Panc1 (cell line): Measurements from ENCODE around the gene FGD5. TPM values are rescaled to one million over a fixed set of nuclear protein-coding genes. Genes with fewer than 3 reads are reported as not detected.

Source experiments
- ATAC-seq: fragments of 200-7000 bp; cut with Tn5 transposase; 2 replicates; pipeline ENCODE4 v1.9.1; 2020; ENCODE audit warnings: mild to moderate bottlenecking, moderate library complexity
- BruUV-seq: library from RNA; stranded (reverse); fragments of 400-500 nt; replicated peaks from 2 replicates; lab custom pipeline; 2021; lab: Mats Ljungman, UMichigan
- CTCF ChIA-PET: fragments of 300-600 bp; sonication (Branson Sonifier 250); formaldehyde crosslinking; loops from one replicate; lab custom pipeline; 2022; ENCODE audit warnings: antibody characterized with exemption; lab: Charles Lee
- POLR2A ChIA-PET: fragments of 300-600 bp; sonication (Branson Sonifier 250); formaldehyde crosslinking; loops from one replicate; lab custom pipeline; 2022; ENCODE audit warnings: antibody characterized with exemption; lab: Charles Lee
- DNase-seq: peaks from one replicate; pipeline ENCODE4 v3.0.0-alpha.2; 2010; ENCODE audit warnings: low read depth, low spot score
- H3K27ac ChIP-seq: 2 replicates; pipeline ENCODE4 v1.5.1; 2011; ENCODE audit warnings: mild to moderate bottlenecking, low read length, inconsistent platforms
- H3K27me3 ChIP-seq: fragments of 200-500 bp; sonication (Bioruptor generic); 2 replicates; pipeline ENCODE4 v1.6.0; 2014; ENCODE audit warnings: low read length, inconsistent platforms; ENCODE audit not compliant: control insufficient read depth, insufficient read depth
- H3K36me3 ChIP-seq: fragments of 200-500 bp; sonication (Bioruptor generic); 2 replicates; pipeline ENCODE4 v1.5.1; 2014; ENCODE audit warnings: inconsistent platforms, mild to moderate bottlenecking, low read length, moderate library complexity; ENCODE audit not compliant: control insufficient read depth, insufficient read depth
- H3K4me1 ChIP-seq: 2 replicates; pipeline ENCODE4 v1.5.1; 2011; ENCODE audit warnings: inconsistent platforms, mild to moderate bottlenecking, low read length, moderate library complexity; ENCODE audit not compliant: control insufficient read depth, insufficient read depth
- H3K4me3 ChIP-seq, 2 experiments: 2 replicates each; pipeline ENCODE4 v1.5.1; 2011 to 2012; ENCODE audit warnings: low read depth in 2 of 2, low read length in 2 of 2, mild to moderate bottlenecking in 2 of 2, inconsistent platforms in 1 of 2, moderate library complexity in 1 of 2
- H3K9me3 ChIP-seq: fragments of 200-500 bp; sonication (Bioruptor generic); 2 replicates; pipeline ENCODE4 v1.5.1; 2014; ENCODE audit warnings: low read depth, mild to moderate bottlenecking, inconsistent platforms, low read length, moderate library complexity; ENCODE audit not compliant: control insufficient read depth, insufficient read depth
- POLR2AphosphoS5 ChIP-seq: IDR thresholded peaks from 2 replicates; pipeline ENCODE4 v1.6.1; 2012; ENCODE audit warnings: mild to moderate bottlenecking, low read depth, low read length, moderate library complexity
- REST ChIP-seq, 2 experiments: IDR thresholded peaks; 2 replicates each; pipeline ENCODE4 v1.6.1; 2011 to 2012; ENCODE audit warnings: low read depth in 2 of 2, control low read depth in 1 of 2, low read length in 1 of 2, mild to moderate bottlenecking in 1 of 2, moderate library complexity in 1 of 2; ENCODE audit not compliant: insufficient read depth in 1 of 2
- SIN3A ChIP-seq: IDR thresholded peaks from 2 replicates; pipeline ENCODE4 v1.6.1; 2012; ENCODE audit warnings: low read depth, mild to moderate bottlenecking, low read length, moderate library complexity, borderline replicate concordance; ENCODE audit not compliant: insufficient read depth
- TCF7L2 ChIP-seq: IDR thresholded peaks from 2 replicates; pipeline ENCODE4 v1.6.1; 2011; ENCODE audit warnings: mild to moderate bottlenecking, low read depth, low read length, inconsistent platforms
- in situ Hi-C: cut with HindIII; loops from 2 replicates; pipeline ENCODE4 v1.10.0; 2016; ENCODE audit warnings: low sequenced_read_pairs, low pct_unique_long_range_greater_than_20kb
- intact Hi-C: fragments of 100-400 bp; cut with micrococcal nuclease; formaldehyde crosslinking; loops from one replicate; pipeline ENCODE4 v1.10.0; 2022; ENCODE audit not compliant: unreplicated experiment
- total RNA-seq: library from RNA; stranded (reverse); gene quantifications from one replicate; pipeline ENCODE4 v1.2.1, GENCODE V29; 2021; ENCODE audit not compliant: unreplicated experiment
- TF ChIP-seq, protein P1 (sequence below): fragments of 450-650 bp; IDR thresholded peaks from 2 replicates; pipeline ENCODE4 v1.5.1; 2017; ENCODE audit warnings: mild to moderate bottlenecking

Gene FGD5
- total RNA-seq, 1 experiment from 2014 or later: 0.77 TPM

DNA sequence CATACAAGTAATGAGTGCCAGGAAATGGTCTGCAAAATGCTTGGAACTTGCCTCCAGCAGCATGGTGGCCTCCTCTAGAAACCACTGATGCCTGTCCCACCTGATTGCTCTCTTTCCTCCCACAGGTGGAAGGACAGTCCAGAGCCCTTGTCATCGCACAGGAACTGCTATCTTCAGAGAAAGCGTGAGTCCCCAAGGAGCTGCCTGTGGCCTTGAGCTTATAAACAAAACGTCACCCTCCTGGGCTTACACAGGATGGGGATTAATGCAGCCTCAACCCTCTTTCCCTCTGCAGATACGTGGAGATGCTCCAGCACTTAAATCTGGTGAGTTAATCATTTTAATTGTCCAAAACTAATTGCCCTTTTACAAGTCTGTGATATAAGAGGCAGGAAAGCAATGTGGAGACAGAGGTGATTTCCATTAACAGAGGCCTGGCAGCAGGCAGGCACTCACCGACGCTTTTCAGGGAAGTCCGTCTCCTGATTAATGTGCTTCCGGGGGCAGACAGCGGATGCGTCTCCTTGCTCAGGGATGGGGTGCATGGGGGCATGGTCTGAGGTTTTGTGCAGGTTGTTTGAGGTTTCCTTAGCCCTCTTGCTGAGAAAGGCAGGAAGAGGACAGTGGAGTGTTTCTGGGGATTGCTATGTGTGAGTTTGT is 61.8 kb downstream of the FGD5 start:
- ATAC-seq (no peak), DNase-seq (no peak)
- no peaks in the 10 kb centered on the region for H3K4me1 ChIP-seq
- TF ChIP-seq TCF7L2 (no peak), REST (IDR thresholded peaks at IDR 0.05; ENCODE audit: insufficient read depth in 1 of 2, low read depth in 2 of 2, low read length in 1 of 2) (no peak), SIN3A (no peak), POLR2AphosphoS5 (no peak)
- TF ChIP-seq, protein P1, sequence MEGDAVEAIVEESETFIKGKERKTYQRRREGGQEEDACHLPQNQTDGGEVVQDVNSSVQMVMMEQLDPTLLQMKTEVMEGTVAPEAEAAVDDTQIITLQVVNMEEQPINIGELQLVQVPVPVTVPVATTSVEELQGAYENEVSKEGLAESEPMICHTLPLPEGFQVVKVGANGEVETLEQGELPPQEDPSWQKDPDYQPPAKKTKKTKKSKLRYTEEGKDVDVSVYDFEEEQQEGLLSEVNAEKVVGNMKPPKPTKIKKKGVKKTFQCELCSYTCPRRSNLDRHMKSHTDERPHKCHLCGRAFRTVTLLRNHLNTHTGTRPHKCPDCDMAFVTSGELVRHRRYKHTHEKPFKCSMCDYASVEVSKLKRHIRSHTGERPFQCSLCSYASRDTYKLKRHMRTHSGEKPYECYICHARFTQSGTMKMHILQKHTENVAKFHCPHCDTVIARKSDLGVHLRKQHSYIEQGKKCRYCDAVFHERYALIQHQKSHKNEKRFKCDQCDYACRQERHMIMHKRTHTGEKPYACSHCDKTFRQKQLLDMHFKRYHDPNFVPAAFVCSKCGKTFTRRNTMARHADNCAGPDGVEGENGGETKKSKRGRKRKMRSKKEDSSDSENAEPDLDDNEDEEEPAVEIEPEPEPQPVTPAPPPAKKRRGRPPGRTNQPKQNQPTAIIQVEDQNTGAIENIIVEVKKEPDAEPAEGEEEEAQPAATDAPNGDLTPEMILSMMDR: no peak
- H3K27me3 ChIP-seq: no peaks in the 10 kb centered on the region
- H3K9me3 ChIP-seq: no peaks in the 10 kb centered on the region
- H3K27ac ChIP-seq: no peak overlapping the region
- CTCF ChIA-PET: no interaction called here
- intact Hi-C loops: no loop called here
- no peak overlapping the region for H3K4me3 ChIP-seq
- in situ Hi-C loops: no loop called here
- POLR2A ChIA-PET: no interaction called here
- H3K36me3 ChIP-seq: no peaks in the 10 kb centered on the region
- no TSS peak for BruUV-seq

DNA sequence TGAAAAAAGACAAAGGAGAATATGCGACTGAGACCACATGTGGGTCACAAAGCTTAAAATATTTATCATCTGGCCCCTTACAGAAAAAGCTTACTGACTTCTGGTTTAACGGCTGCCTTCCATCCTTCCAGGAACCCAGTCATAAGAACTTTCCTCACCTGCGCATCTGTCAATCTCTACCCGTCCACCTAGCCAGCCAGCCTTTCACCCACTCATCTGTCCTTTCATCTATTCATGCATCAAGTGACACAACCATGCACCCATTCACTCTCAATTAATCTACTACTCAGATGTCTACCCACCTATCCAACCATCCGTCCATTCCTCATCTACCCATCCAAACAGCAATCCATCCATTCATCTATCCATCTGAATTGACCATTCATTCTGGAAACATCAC is 64.5 kb downstream of the FGD5 start:
- no peaks in the 10 kb centered on the region for H3K36me3 ChIP-seq
- no peaks in the 10 kb centered on the region for H3K4me1 ChIP-seq
- no peak for ATAC-seq
- DNase-seq: no peak
- POLR2A ChIA-PET: no interaction called here
- no peak overlapping the region for H3K4me3 ChIP-seq
- no peaks in the 10 kb centered on the region for H3K9me3 ChIP-seq
- H3K27me3 ChIP-seq: no peaks in the 10 kb centered on the region
- BruUV-seq: no TSS peak
- no peak overlapping the region for H3K27ac ChIP-seq
- CTCF ChIA-PET: no interaction called here
- TF ChIP-seq REST (IDR thresholded peaks at IDR 0.05; ENCODE audit: insufficient read depth in 1 of 2, low read depth in 2 of 2, low read length in 1 of 2) (no peak), TCF7L2 (no peak), POLR2AphosphoS5 (no peak)
- intact Hi-C loops (no loop called here), in situ Hi-C loops (no loop called here)
